Osteocyte (in vitro differentiated cells): ENCODE results near the gene SLC30A1. TPM values are rescaled to one million over a fixed set of nuclear protein-coding genes. Genes with fewer than 3 reads are reported as not detected.

Experiments
- DNase-seq: peaks from one replicate; pipeline ENCODE4 v3.0.0; 2021; ENCODE audit warnings: mixed read lengths; ENCODE audit not compliant: unreplicated experiment; ENCODE audit errors: extremely low spot score
- H3K27ac Mint-ChIP-seq: one replicate; pipeline ENCODE4 v1.8.0; 2021; ENCODE audit warnings: mild to moderate bottlenecking, mixed read lengths; ENCODE audit not compliant: unreplicated experiment
- H3K27me3 Mint-ChIP-seq: one replicate; pipeline ENCODE4 v1.8.0; 2021; ENCODE audit warnings: mixed read lengths; ENCODE audit not compliant: unreplicated experiment
- H3K36me3 Mint-ChIP-seq: one replicate; pipeline ENCODE4 v1.8.0; 2021; ENCODE audit warnings: mixed read lengths; ENCODE audit not compliant: unreplicated experiment
- H3K4me1 Mint-ChIP-seq: one replicate; pipeline ENCODE4 v1.8.0; 2021; ENCODE audit warnings: mixed read lengths; ENCODE audit not compliant: unreplicated experiment
- H3K4me3 Mint-ChIP-seq: one replicate; pipeline ENCODE4 v1.8.0; 2021; ENCODE audit warnings: mild to moderate bottlenecking, moderate library complexity, mixed read lengths; ENCODE audit not compliant: unreplicated experiment
- H3K9me3 Mint-ChIP-seq: one replicate; pipeline ENCODE4 v1.8.0; 2021; ENCODE audit warnings: mixed read lengths; ENCODE audit not compliant: unreplicated experiment
- CTCF ChIP-seq: fragments of 200-600 bp; sonication (generic); IDR thresholded peaks from 2 replicates; pipeline ENCODE4 v1.5.0; 2021; ENCODE audit warnings: antibody characterized with exemption, mild to moderate bottlenecking, moderate library complexity
- total RNA-seq: library from RNA; stranded (reverse); gene quantifications from 2 replicates; pipeline ENCODE4 v1.2.1, GENCODE V29; 2021

SLC30A1 gene
- total RNA-seq, 1 donor from 2014 or later: 12.1 TPM

DNA sequence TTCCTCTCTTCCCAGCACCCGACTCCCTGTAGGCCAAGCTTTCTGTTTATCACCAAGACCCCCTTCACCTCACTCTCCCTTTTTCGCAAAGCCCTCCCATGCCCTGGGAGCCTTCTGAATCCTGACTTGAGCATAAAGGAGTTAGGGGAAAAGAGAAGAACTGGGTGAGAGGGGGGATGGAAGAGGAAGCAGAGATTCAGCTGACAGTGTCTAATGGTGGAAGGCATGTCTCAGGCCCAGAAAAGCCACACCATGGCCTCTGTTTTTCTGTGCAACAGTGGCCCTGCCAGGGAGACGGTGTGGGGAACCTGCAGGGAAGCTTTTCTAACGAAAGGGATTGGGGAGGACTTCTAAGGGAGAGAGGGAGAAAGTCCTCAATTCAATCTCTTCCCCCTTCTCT, 32.9 kb upstream of the SLC30A1 start:
- Mint-ChIP-seq H3K4me1 (peaks cover 33% of the 10 kb centered on the region), H3K9me3 (no peaks in the 10 kb centered on the region), H3K4me3 (no peak overlapping the region), H3K27me3 (no peaks in the 10 kb centered on the region), H3K36me3 (no peaks in the 10 kb centered on the region), H3K27ac (peak overlapping the region; percentile 54)
- no peak for TF ChIP-seq CTCF
- no peak for DNase-seq

GRCh38 chr1:211610779-211611556, 32.0 kb upstream of the SLC30A1 start:
- Mint-ChIP-seq H3K27ac (no peak overlapping the region), H3K27me3 (no peaks in the 10 kb centered on the region), H3K9me3 (no peaks in the 10 kb centered on the region), H3K4me1 (peaks cover 37% of the 10 kb centered on the region), H3K36me3 (no peaks in the 10 kb centered on the region), H3K4me3 (no peak overlapping the region)
- no peak for TF ChIP-seq CTCF
- DNase-seq: no peak

- peaks cover 37% of the 10 kb centered on the region for H3K4me1 Mint-ChIP-seq
- no peak for TF ChIP-seq CTCF
- no peak overlapping the region for H3K27ac Mint-ChIP-seq
- DNase-seq: no peak
- H3K36me3 Mint-ChIP-seq: no peaks in the 10 kb centered on the region
- no peak overlapping the region for H3K4me3 Mint-ChIP-seq
- no peaks in the 10 kb centered on the region for H3K27me3 Mint-ChIP-seq
- H3K9me3 Mint-ChIP-seq: no peaks in the 10 kb centered on the region
Observed at GRCh38 chr1:211609120-211610024, 30.4 kb upstream of the SLC30A1 start.

DNA sequence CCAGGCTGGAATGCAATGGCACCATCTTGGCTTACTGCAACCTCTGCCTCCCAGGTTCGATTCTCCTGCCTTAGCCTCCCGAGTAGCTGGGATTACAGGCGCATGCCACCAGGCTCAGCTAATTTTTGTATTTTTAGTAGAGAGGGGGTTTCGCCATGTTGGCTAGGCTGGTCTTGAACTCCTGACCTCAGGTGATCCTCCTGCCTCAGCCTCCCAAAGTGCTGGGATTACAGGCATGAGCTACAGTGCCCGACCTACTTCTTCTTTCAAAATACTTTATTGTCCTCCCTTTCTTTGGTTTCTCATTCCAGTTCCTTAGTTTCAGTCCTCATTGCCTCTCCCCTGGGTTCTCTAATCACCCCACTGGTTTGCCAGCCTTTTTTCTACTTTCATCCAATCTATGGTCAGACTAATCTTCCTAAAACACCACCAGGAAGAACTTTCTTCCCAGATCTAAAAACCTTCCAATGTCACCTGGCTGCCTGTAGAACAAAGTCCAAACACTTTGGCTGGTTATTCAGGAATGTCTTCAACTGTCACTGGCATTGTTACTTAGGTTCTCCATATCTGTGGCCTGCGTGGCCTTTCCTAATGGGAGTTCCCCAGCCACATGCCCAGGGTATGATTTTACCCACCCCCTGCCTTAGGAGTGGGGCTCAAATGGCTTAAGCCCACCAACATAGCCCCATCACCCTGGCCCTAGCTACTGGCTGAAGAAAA, 29.0 kb upstream of the SLC30A1 start:
- Mint-ChIP-seq H3K4me1 (peaks cover 31% of the 10 kb centered on the region), H3K27me3 (no peaks in the 10 kb centered on the region)
- TF ChIP-seq CTCF: no peak

More for the DNA sequence above, 29.0 kb upstream of the SLC30A1 start:
- peak overlapping the region; percentile 58 for H3K27ac Mint-ChIP-seq
- H3K36me3 Mint-ChIP-seq: no peaks in the 10 kb centered on the region
- DNase-seq: no peak
- no peaks in the 10 kb centered on the region for H3K9me3 Mint-ChIP-seq
- no peak overlapping the region for H3K4me3 Mint-ChIP-seq
